GF-D8 (cell line): Measurements from ENCODE around the gene OSTF1.

Source experiments
- DNase-seq: peaks from one replicate; lab custom pipeline; 2025; lab: John Stamatoyannopoulos, UW

Gene OSTF1

GRCh38 chr9:75085640-75086039 lies 2.7 kb upstream of the OSTF1 start:
- DNase-seq = no peak

GRCh38 chr9:75086541-75087288 lies 1.6 kb upstream of the OSTF1 start:
- DNase-seq = no peak

GRCh38 chr9:75087289-75087823 lies 958 bp upstream of the OSTF1 start:
- peak; percentile 35 for DNase-seq

- DNase-seq = peak; percentile 69
These were observed 495 bp downstream of the OSTF1 start for GRCh38 chr9:75088646-75089372.

- DNase-seq = no peak
These were observed 1.1 kb downstream of the OSTF1 start for GRCh38 chr9:75089373-75089766.

- DNase-seq = no peak
These were observed 2.3 kb downstream of the OSTF1 start for GRCh38 chr9:75090579-75090978.

GRCh38 chr9:75092766-75093165 lies 4.5 kb downstream of the OSTF1 start:
- DNase-seq = no peak

GRCh38 chr9:75096796-75097195 lies 8.5 kb downstream of the OSTF1 start:
- no peak for DNase-seq

GRCh38 chr9:75101004-75101588 lies 12.8 kb downstream of the OSTF1 start:
- no peak for DNase-seq

- no peak for DNase-seq
These were observed 14.0 kb downstream of the OSTF1 start for GRCh38 chr9:75102177-75102790.

GRCh38 chr9:75104607-75105006 lies 16.3 kb downstream of the OSTF1 start:
- DNase-seq = no peak

GRCh38 chr9:75105019-75105540 lies 16.8 kb downstream of the OSTF1 start:
- no peak for DNase-seq

GRCh38 chr9:75105841-75106240 lies 17.5 kb downstream of the OSTF1 start:
- DNase-seq = no peak

GRCh38 chr9:75106857-75107256 lies 18.5 kb downstream of the OSTF1 start:
- no peak for DNase-seq

- DNase-seq = no peak
These were observed 20.3 kb downstream of the OSTF1 start for GRCh38 chr9:75108571-75108970.

- DNase-seq = no peak
These were observed 21.0 kb downstream of the OSTF1 start for GRCh38 chr9:75109210-75109839.

- no peak for DNase-seq
These were observed 22.8 kb downstream of the OSTF1 start for GRCh38 chr9:75111019-75111622.

GRCh38 chr9:75112789-75113188 lies 24.5 kb downstream of the OSTF1 start:
- DNase-seq = no peak

GRCh38 chr9:75116306-75116705 lies 28.0 kb downstream of the OSTF1 start:
- no peak for DNase-seq

- DNase-seq = no peak
These were observed 29.2 kb downstream of the OSTF1 start for GRCh38 chr9:75117564-75117963.

GRCh38 chr9:75120686-75121085 lies 32.4 kb downstream of the OSTF1 start:
- no peak for DNase-seq
